ENCODE measurements around the gene CYP27B1. TPM values are rescaled to one million over a fixed set of nuclear protein-coding genes. Genes with fewer than 3 reads are reported as not detected.

Gene CYP27B1
- total RNA-seq, 1 donor from 2014 or later, result 3.6 TPM

- peak overlapping the region; percentile 73 for H3K4me3 ChIP-seq (ENCODE audit: low read depth, low read length)
- TF ChIP-seq CTCF (conservative IDR thresholded peaks at IDR 0.05; ENCODE audit: low read depth, low read length), result no peak
- DNase-seq (ENCODE audit: low read depth), result no peak
These were observed 11.2 kb downstream of the CYP27B1 start for GRCh38 chr12:57755454-57756372.

- no peak for DNase-seq (ENCODE audit: low read depth)
- TF ChIP-seq CTCF (conservative IDR thresholded peaks at IDR 0.05; ENCODE audit: low read depth, low read length), result no peak
- H3K4me3 ChIP-seq (ENCODE audit: low read depth, low read length), result peak overlapping the region; percentile 73
These were observed 11.8 kb downstream of the CYP27B1 start for GRCh38 chr12:57755194-57755453.

GRCh38 chr12:57754411-57755193 is 12.3 kb downstream of the CYP27B1 start, which contains the start of gene MARCHF9:
Gene MARCHF9 (plus strand): TSS chr12:57755103. CDS start chr12:57755529, 426 bp downstream.
- no peak for DNase-seq (ENCODE audit: low read depth)
- peak within 1 kb of the TSS; percentile 73 for H3K4me3 ChIP-seq (ENCODE audit: low read depth, low read length)
- TF ChIP-seq CTCF (conservative IDR thresholded peaks at IDR 0.05; ENCODE audit: low read depth, low read length), result no peak

GRCh38 chr12:57753756-57754337 is 13.0 kb downstream of the CYP27B1 start:
- no peak for DNase-seq (ENCODE audit: low read depth)
- H3K4me3 ChIP-seq (ENCODE audit: low read depth, low read length), result no peak overlapping the region
- TF ChIP-seq CTCF (conservative IDR thresholded peaks at IDR 0.05; ENCODE audit: low read depth, low read length), result no peak

GRCh38 chr12:57752668-57753000 is 14.2 kb downstream of the CYP27B1 start:
- TF ChIP-seq CTCF (conservative IDR thresholded peaks at IDR 0.05; ENCODE audit: low read depth, low read length), result no peak
- DNase-seq (ENCODE audit: low read depth), result no peak
- H3K4me3 ChIP-seq (ENCODE audit: low read depth, low read length), result peak overlapping the region; percentile 50

GRCh38 chr12:57751788-57752667 is 14.8 kb downstream of the CYP27B1 start, which contains the start of gene CDK4:
Gene CDK4 (minus strand): TSS chr12:57752310. CDS start chr12:57751717, 593 bp downstream.
- peak within 1 kb of the TSS; percentile 82 for H3K4me3 ChIP-seq (ENCODE audit: low read depth, low read length)
- DNase-seq (ENCODE audit: low read depth), result peak; percentile 87
- no peak for TF ChIP-seq CTCF (conservative IDR thresholded peaks at IDR 0.05; ENCODE audit: low read depth, low read length)

Data from epithelial cell of proximal tubule (primary cell).